Neural crest cell (in vitro differentiated cells): ENCODE measurements around the gene MEX3A. TPM values are rescaled to one million over a fixed set of nuclear protein-coding genes. Genes with fewer than 3 reads are reported as not detected.

ENCODE experiments used
- DNase-seq: peaks from one replicate; pipeline ENCODE4 v3.0.0; 2021; ENCODE audit warnings: low read depth, mixed read lengths, low spot score
- H3K27ac Mint-ChIP-seq: one replicate; pipeline ENCODE4 v1.8.0; 2021; ENCODE audit warnings: mild to moderate bottlenecking, mixed read lengths; ENCODE audit not compliant: unreplicated experiment
- H3K27me3 Mint-ChIP-seq: 2 replicates; pipeline ENCODE4 v1.8.0; 2021; ENCODE audit warnings: low read depth, mild to moderate bottlenecking, mixed read lengths
- H3K36me3 Mint-ChIP-seq: 2 replicates; pipeline ENCODE4 v1.8.0; 2021; ENCODE audit warnings: low read depth, mild to moderate bottlenecking, mixed read lengths
- H3K4me1 Mint-ChIP-seq: 2 replicates; pipeline ENCODE4 v1.8.0; 2021; ENCODE audit warnings: mixed read lengths
- H3K4me3 Mint-ChIP-seq: one replicate; pipeline ENCODE4 v1.8.0; 2021; ENCODE audit warnings: mild to moderate bottlenecking, mixed read lengths
- H3K9me3 Mint-ChIP-seq: 2 replicates; pipeline ENCODE4 v1.8.0; 2021; ENCODE audit warnings: mixed read lengths
- total RNA-seq: library from RNA; stranded (reverse); gene quantifications from 2 replicates; pipeline ENCODE4 v1.2.1, GENCODE V29; 2021
- TF ChIP-seq, protein P1 (sequence below): fragments of 200-600 bp; sonication (generic); conservative IDR thresholded peaks from 2 replicates; pipeline ENCODE4 v1.5.0; 2021; ENCODE audit warnings: antibody characterized with exemption, mild to moderate bottlenecking

The MEX3A gene
- total RNA-seq, 1 donor from 2014 or later = 114 TPM

DNA sequence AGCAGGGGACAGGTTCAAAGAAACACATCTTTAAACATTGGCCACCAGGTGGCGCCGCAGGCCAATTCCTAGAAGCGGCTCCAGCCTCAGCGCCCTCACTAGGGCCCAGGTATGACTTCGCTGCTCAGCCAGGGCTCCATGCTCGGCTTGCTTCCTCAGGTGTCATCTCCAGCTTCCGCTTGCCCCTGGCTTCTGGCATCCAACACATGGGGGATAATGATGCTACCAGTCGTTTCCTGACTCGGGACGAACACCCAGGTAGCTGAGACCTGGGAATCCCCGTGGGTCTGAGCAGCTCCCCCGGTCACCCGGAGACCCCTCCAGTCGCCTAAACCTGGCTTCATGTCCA, 8.5 kb upstream of the MEX3A start:
- H3K27ac Mint-ChIP-seq = peak overlapping the region; percentile 75
- no peaks in the 10 kb centered on the region for H3K27me3 Mint-ChIP-seq
- peak overlapping the region; percentile 82 for H3K4me3 Mint-ChIP-seq
- peaks cover 38% of the 10 kb centered on the region for H3K4me1 Mint-ChIP-seq
- H3K36me3 Mint-ChIP-seq = peaks cover 9% of the 10 kb centered on the region
- no peaks in the 10 kb centered on the region for H3K9me3 Mint-ChIP-seq
- peak; percentile 81 for DNase-seq
- TF ChIP-seq, protein P1, sequence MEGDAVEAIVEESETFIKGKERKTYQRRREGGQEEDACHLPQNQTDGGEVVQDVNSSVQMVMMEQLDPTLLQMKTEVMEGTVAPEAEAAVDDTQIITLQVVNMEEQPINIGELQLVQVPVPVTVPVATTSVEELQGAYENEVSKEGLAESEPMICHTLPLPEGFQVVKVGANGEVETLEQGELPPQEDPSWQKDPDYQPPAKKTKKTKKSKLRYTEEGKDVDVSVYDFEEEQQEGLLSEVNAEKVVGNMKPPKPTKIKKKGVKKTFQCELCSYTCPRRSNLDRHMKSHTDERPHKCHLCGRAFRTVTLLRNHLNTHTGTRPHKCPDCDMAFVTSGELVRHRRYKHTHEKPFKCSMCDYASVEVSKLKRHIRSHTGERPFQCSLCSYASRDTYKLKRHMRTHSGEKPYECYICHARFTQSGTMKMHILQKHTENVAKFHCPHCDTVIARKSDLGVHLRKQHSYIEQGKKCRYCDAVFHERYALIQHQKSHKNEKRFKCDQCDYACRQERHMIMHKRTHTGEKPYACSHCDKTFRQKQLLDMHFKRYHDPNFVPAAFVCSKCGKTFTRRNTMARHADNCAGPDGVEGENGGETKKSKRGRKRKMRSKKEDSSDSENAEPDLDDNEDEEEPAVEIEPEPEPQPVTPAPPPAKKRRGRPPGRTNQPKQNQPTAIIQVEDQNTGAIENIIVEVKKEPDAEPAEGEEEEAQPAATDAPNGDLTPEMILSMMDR = peak; percentile 95

DNA sequence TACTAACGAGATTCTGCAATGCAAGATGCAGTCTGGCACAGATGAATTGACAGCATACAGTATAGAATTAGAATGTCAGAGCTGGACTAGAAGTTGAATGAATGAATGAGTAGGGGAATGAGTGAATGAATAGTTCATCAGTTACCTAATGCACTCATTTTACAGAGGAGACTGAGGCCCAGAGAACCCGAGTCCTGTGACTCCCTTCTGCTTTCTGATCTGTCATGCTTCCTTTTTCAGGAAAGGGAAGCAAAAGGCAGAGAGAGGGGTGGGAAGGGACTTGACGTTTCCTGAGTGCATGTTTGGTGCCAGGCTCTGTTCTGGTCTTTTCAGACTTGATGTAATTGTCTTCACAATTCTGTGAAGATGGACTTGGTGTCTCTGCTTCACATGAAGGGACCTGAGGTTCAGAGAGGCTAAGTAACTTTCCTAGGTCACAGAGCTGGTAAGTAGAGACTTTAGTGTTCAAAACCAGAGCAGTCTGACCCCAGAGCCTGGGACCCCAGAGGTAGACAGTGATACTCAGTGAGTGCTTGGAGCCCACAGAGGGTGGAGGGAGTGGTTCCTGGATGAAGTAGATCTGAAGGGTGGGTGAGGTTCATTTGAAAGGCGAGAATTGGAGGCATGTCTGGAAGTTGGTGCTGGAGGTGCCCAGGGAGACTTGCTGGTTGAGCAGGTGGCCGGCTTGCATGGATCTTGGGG, 8.0 kb upstream of the MEX3A start:
- peak overlapping the region; percentile 82 for H3K4me3 Mint-ChIP-seq
- H3K27ac Mint-ChIP-seq = peak overlapping the region; percentile 75
- DNase-seq = no peak
- TF ChIP-seq, protein P1 = no peak
- H3K4me1 Mint-ChIP-seq = peaks cover 37% of the 10 kb centered on the region
- no peaks in the 10 kb centered on the region for H3K9me3 Mint-ChIP-seq
- H3K27me3 Mint-ChIP-seq = no peaks in the 10 kb centered on the region
- H3K36me3 Mint-ChIP-seq = peaks cover 9% of the 10 kb centered on the region

DNA sequence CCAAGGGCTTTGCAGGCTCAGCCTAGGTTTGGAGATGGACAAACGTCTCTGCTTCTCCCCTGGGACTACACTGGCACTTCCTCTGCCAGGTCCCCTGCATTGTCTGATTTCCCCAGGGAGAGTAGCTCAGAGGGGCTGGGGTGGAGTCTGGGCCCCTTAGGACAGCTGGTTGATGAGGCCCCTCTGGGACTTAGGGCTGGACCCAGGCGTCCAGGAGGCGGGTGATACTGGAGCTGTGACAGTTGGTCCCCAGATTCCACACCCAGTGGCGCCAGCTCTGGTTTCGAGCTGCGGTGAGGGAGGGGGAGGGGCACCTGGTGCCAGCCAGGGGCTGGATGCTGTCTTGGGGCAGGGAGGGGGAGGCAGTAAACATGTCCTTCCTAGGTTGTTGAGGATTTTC, 7.4 kb upstream of the MEX3A start:
- H3K27me3 Mint-ChIP-seq = no peaks in the 10 kb centered on the region
- no peak for DNase-seq

DNA sequence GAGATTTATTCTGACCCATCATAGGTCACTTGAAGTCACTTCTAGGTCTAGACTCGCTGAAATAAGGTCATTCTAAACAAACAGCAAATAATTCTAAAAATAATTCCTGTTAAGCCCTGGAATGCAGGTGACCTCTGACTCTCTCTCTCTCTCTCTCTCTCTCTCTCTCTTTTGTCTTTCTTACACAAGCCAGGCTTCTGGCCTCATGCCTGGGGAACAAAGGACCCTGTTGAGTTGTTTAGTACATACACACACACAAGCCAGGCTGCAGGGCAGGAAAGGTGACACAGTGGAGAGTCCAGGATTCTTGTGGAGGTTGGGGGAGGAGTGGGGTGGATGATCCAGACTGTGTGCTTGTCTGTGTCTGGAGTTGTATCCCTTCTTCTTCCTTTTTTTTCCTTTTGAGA, 4.0 kb upstream of the MEX3A start:
- no peak for DNase-seq
- Mint-ChIP-seq H3K4me1 (peaks cover 58% of the 10 kb centered on the region), H3K4me3 (peak overlapping the region; percentile 98), H3K9me3 (no peaks in the 10 kb centered on the region), H3K36me3 (peaks cover 4% of the 10 kb centered on the region), H3K27ac (peak overlapping the region; percentile 8), H3K27me3 (no peaks in the 10 kb centered on the region)
- TF ChIP-seq, protein P1 = no peak

More for the DNA sequence above, 7.4 kb upstream of the MEX3A start:
- H3K4me3 Mint-ChIP-seq = no peak overlapping the region
- no peak overlapping the region for H3K27ac Mint-ChIP-seq
- H3K9me3 Mint-ChIP-seq = no peaks in the 10 kb centered on the region
- peaks cover 43% of the 10 kb centered on the region for H3K4me1 Mint-ChIP-seq
- peaks cover 9% of the 10 kb centered on the region for H3K36me3 Mint-ChIP-seq
- TF ChIP-seq, protein P1 = no peak

DNA sequence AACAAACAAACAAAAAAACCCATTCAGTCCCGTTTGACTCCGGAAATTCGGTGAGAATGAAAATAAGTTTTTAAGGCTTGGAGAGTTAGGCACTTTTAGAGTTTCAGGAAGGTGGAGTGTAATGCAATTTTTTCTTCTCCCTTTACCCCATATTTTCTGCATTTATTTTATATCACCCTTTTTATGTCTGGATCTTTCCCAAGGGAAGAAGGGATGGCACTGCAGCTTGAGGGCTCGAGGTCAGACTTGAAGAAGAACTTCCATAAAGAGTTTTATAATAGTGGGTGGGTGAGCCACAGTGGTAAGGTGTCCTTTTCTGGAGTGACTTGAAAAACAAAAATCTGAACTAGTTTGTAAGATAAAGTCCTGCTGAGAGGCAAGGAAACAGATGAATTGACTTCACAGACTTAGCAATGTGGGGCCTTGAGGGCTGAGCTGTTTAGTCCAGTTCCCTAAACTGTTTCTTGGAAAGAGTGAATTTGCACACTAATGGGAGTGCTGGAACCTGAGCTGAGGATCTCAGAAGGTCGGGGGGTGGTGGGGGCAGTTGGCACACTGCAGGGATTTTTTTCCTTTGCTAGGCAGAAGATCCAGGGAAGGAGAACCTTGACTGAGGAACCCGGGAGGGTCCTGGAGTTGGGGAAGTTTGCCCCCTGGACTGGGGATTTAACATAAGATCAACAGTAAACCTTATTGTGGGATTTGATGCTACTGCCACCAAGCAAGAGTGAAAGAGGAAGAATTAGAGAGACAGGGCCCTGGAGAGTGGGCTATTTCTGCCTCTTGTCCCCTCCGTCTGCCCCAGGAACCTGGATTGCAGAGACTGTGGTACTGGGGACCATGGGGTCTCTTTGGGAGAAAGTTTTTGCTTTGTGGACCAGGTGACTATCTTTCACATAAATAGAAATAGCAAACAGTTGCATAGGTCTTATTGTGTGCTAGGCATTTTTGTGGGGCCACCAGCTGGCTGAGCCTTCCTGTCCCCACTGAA, 1.8 kb upstream of the MEX3A start:
- Mint-ChIP-seq H3K36me3 (peaks cover 6% of the 10 kb centered on the region), H3K27ac (peak overlapping the region; percentile 98), H3K4me3 (peak overlapping the region; percentile 98), H3K9me3 (no peaks in the 10 kb centered on the region), H3K27me3 (no peaks in the 10 kb centered on the region), H3K4me1 (peaks cover 55% of the 10 kb centered on the region)
- no peak for DNase-seq
- TF ChIP-seq, protein P1 = no peak
